ENCODE data around the gene NKX6-1.

NKX6-1 gene

GRCh38 chr4:84504821-84505220 lies 5.7 kb upstream of the NKX6-1 start:
- Histone ChIP-seq H3K36me3 (ENCODE audit: insufficient read depth, low read length) (no peaks in the 10 kb centered on the region), H3F3A (ENCODE audit: low read depth) (no peaks in the 10 kb centered on the region), H2AFZ (ENCODE audit: low read length) (no peak overlapping the region), H3K4me1 (ENCODE audit: insufficient read depth, low read length, poor library complexity, severe bottlenecking) (no peaks in the 10 kb centered on the region), H3K4me3 (ENCODE audit: low read length, poor library complexity, severe bottlenecking) (no peak overlapping the region), H3K4me2 (ENCODE audit: low read depth, low read length, poor library complexity, severe bottlenecking) (no peak overlapping the region), H4K20me1 (ENCODE audit: insufficient read depth, low read length, poor library complexity, severe bottlenecking) (no peaks in the 10 kb centered on the region), H3K9me3 (ENCODE audit: insufficient read depth, low read depth, low read length) (no peaks in the 10 kb centered on the region), H3K9ac (ENCODE audit: low read depth, low read length, poor library complexity, severe bottlenecking) (no peak overlapping the region), H3K79me2 (ENCODE audit: insufficient read depth, low read length) (no peaks in the 10 kb centered on the region), H3K9me2 (replicated peaks; ENCODE audit: low read depth, low read length) (no peaks in the 10 kb centered on the region), H3K27me3 (ENCODE audit: insufficient read depth, low read length, poor library complexity, severe bottlenecking) (no peaks in the 10 kb centered on the region)
- TF ChIP-seq CTCF (conservative IDR thresholded peaks at IDR 0.05; ENCODE audit: low read length) (no peak), EZH2phosphoT487 (IDR thresholded peaks at IDR 0.05; ENCODE audit: borderline replicate concordance) (no peak)

GRCh38 chr4:84503495-84504437 lies 4.7 kb upstream of the NKX6-1 start:
- Histone ChIP-seq H3K27me3 (ENCODE audit: insufficient read depth, low read length, poor library complexity, severe bottlenecking) (no peaks in the 10 kb centered on the region), H2AFZ (ENCODE audit: low read length) (peak overlapping the region; percentile 49; the same call in 1 of the 2 replicates), H3K4me3 (ENCODE audit: low read length, poor library complexity, severe bottlenecking) (no peak overlapping the region), H4K20me1 (ENCODE audit: insufficient read depth, low read length, poor library complexity, severe bottlenecking) (no peaks in the 10 kb centered on the region), H3K4me2 (ENCODE audit: low read depth, low read length, poor library complexity, severe bottlenecking) (no peak overlapping the region), H3K4me1 (ENCODE audit: insufficient read depth, low read length, poor library complexity, severe bottlenecking) (no peaks in the 10 kb centered on the region), H3K79me2 (ENCODE audit: insufficient read depth, low read length) (no peaks in the 10 kb centered on the region), H3F3A (ENCODE audit: low read depth) (no peaks in the 10 kb centered on the region), H3K36me3 (ENCODE audit: insufficient read depth, low read length) (no peaks in the 10 kb centered on the region), H3K9me2 (replicated peaks; ENCODE audit: low read depth, low read length) (no peaks in the 10 kb centered on the region), H3K9ac (ENCODE audit: low read depth, low read length, poor library complexity, severe bottlenecking) (no peak overlapping the region), H3K9me3 (ENCODE audit: insufficient read depth, low read depth, low read length) (no peaks in the 10 kb centered on the region)
- TF ChIP-seq CTCF (conservative IDR thresholded peaks at IDR 0.05; ENCODE audit: low read length), result peak; percentile 79
- no peak for TF ChIP-seq EZH2phosphoT487 (IDR thresholded peaks at IDR 0.05; ENCODE audit: borderline replicate concordance)

GRCh38 chr4:84502955-84503373 lies 3.9 kb upstream of the NKX6-1 start:
- H3K4me2 ChIP-seq (ENCODE audit: low read depth, low read length, poor library complexity, severe bottlenecking), result no peak overlapping the region
- no peaks in the 10 kb centered on the region for H3K9me3 ChIP-seq (ENCODE audit: insufficient read depth, low read depth, low read length)
- no peaks in the 10 kb centered on the region for H3K9me2 ChIP-seq (replicated peaks; ENCODE audit: low read depth, low read length)
- H3K4me1 ChIP-seq (ENCODE audit: insufficient read depth, low read length, poor library complexity, severe bottlenecking), result no peaks in the 10 kb centered on the region
- H3K9ac ChIP-seq (ENCODE audit: low read depth, low read length, poor library complexity, severe bottlenecking), result no peak overlapping the region
- H4K20me1 ChIP-seq (ENCODE audit: insufficient read depth, low read length, poor library complexity, severe bottlenecking), result no peaks in the 10 kb centered on the region
- TF ChIP-seq CTCF (conservative IDR thresholded peaks at IDR 0.05; ENCODE audit: low read length) (no peak), EZH2phosphoT487 (IDR thresholded peaks at IDR 0.05; ENCODE audit: borderline replicate concordance) (no peak)
- H3K27me3 ChIP-seq (ENCODE audit: insufficient read depth, low read length, poor library complexity, severe bottlenecking), result no peaks in the 10 kb centered on the region
- no peak overlapping the region for H2AFZ ChIP-seq (ENCODE audit: low read length)
- no peaks in the 10 kb centered on the region for H3F3A ChIP-seq (ENCODE audit: low read depth)
- no peaks in the 10 kb centered on the region for H3K36me3 ChIP-seq (ENCODE audit: insufficient read depth, low read length)
- no peak overlapping the region for H3K4me3 ChIP-seq (ENCODE audit: low read length, poor library complexity, severe bottlenecking)
- no peaks in the 10 kb centered on the region for H3K79me2 ChIP-seq (ENCODE audit: insufficient read depth, low read length)

Measured in Loucy (cell line).